Measurements from ENCODE around the gene PI4KA.

PI4KA gene

GRCh38 chr22:20816559-20816958 lies 42.1 kb downstream of the PI4KA start:
- no peak for DNase-seq (ENCODE audit: low read depth in 2 of 2)

GRCh38 chr22:20815477-20816050 lies 43.0 kb downstream of the PI4KA start:
- DNase-seq (ENCODE audit: low read depth in 2 of 2): no peak

- no peak for DNase-seq (ENCODE audit: low read depth in 2 of 2)
Measured at GRCh38 chr22:20814221-20814808, 44.3 kb downstream of the PI4KA start.

GRCh38 chr22:20813056-20813455 lies 45.6 kb downstream of the PI4KA start:
- no peak for DNase-seq (ENCODE audit: low read depth in 2 of 2)

- no peak for DNase-seq (ENCODE audit: low read depth in 2 of 2)
Measured at GRCh38 chr22:20811971-20812660, 46.5 kb downstream of the PI4KA start.

- no peak for DNase-seq (ENCODE audit: low read depth in 2 of 2)
Measured at GRCh38 chr22:20811171-20811570, 47.4 kb downstream of the PI4KA start.

- DNase-seq (ENCODE audit: low read depth in 2 of 2): peak in 1 of 2 donors; percentile 1
Measured at GRCh38 chr22:20810645-20811044, 48.0 kb downstream of the PI4KA start.

GRCh38 chr22:20809538-20810185 lies 48.9 kb downstream of the PI4KA start:
- no peak for DNase-seq (ENCODE audit: low read depth in 2 of 2)

- DNase-seq (ENCODE audit: low read depth in 2 of 2): no peak
Measured at GRCh38 chr22:20808844-20809243, 49.8 kb downstream of the PI4KA start.

GRCh38 chr22:20807315-20807752 lies 51.3 kb downstream of the PI4KA start:
- DNase-seq (ENCODE audit: low read depth in 2 of 2): no peak

- no peak for DNase-seq (ENCODE audit: low read depth in 2 of 2)
Measured at GRCh38 chr22:20805972-20806471, 52.6 kb downstream of the PI4KA start.

- no peak for DNase-seq (ENCODE audit: low read depth in 2 of 2)
Measured at GRCh38 chr22:20804650-20805049, 54.0 kb downstream of the PI4KA start.

GRCh38 chr22:20803696-20804324 lies 54.8 kb downstream of the PI4KA start:
- DNase-seq (ENCODE audit: low read depth in 2 of 2): peak; percentile 12 to 21

- DNase-seq (ENCODE audit: low read depth in 2 of 2): no peak
Measured at GRCh38 chr22:20802922-20803553, 55.6 kb downstream of the PI4KA start.

- DNase-seq (ENCODE audit: low read depth in 2 of 2): no peak
Measured at GRCh38 chr22:20802452-20802851, 56.2 kb downstream of the PI4KA start.

GRCh38 chr22:20799449-20799848 lies 59.2 kb downstream of the PI4KA start:
- no peak for DNase-seq (ENCODE audit: low read depth in 2 of 2)

- no peak for DNase-seq (ENCODE audit: low read depth in 2 of 2)
Measured at GRCh38 chr22:20798974-20799373, 59.6 kb downstream of the PI4KA start.

GRCh38 chr22:20798218-20798617 lies 60.4 kb downstream of the PI4KA start:
- no peak for DNase-seq (ENCODE audit: low read depth in 2 of 2)

GRCh38 chr22:20796731-20797130 lies 61.9 kb downstream of the PI4KA start:
- no peak for DNase-seq (ENCODE audit: low read depth in 2 of 2)

- DNase-seq (ENCODE audit: low read depth in 2 of 2): no peak
Measured at GRCh38 chr22:20794650-20795413, 63.8 kb downstream of the PI4KA start.

Data from stimulated activated CD4-positive, alpha-beta T cell treated with anti-CD3 and anti-CD28 coated beads, Interleukin-1b, Interleukin-23, amount 100 ng/mL, for 4 hours (primary cell).